HepG2 (cell line): ENCODE measurements around the gene CTIF. TPM values are rescaled to one million over a fixed set of nuclear protein-coding genes. Genes with fewer than 3 reads are reported as not detected.

Source experiments
- ETS1 ChIP-seq: sonication (generic); formaldehyde crosslinking; IDR thresholded peaks from 2 replicates; pipeline ENCODE4 v1.4.0; 2020; ENCODE audit warnings: missing genetic modification reagents
- FOSL2 ChIP-seq: sonication (generic); formaldehyde crosslinking; IDR thresholded peaks from 2 replicates; pipeline ENCODE4 v1.4.0; 2020; ENCODE audit warnings: missing genetic modification reagents
- FOXP1 ChIP-seq, 2 experiments: fragments of 450-650 bp in 1 of 2; IDR thresholded peaks; 2 replicates each; pipeline ENCODE4 v1.6.1; 2017 to 2018; ENCODE audit warnings: antibody characterized with exemption in 1 of 2
- SALL1 ChIP-seq: sonication (generic); formaldehyde crosslinking; IDR thresholded peaks from 2 replicates; pipeline ENCODE4 v1.8.0; 2022; ENCODE audit warnings: mild to moderate bottlenecking, missing genetic modification reagents
- SIX1 ChIP-seq: sonication (generic); formaldehyde crosslinking; IDR thresholded peaks from 2 replicates; pipeline ENCODE4 v1.4.0; 2020; ENCODE audit warnings: missing genetic modification reagents, borderline replicate concordance
- SOX13 ChIP-seq, 3 experiments: fragments of 450-650 bp in 1 of 3; sonication (generic) in 1 of 3; formaldehyde crosslinking in 1 of 3; IDR thresholded peaks in 2 of 3; conservative IDR thresholded peaks in 1 of 3; 2 replicates each; pipeline versions ENCODE4 v1.5.0 to v1.6.1; 2016 to 2020; ENCODE audit warnings: antibody characterized with exemption in 1 of 3, mild to moderate bottlenecking in 1 of 3, missing compliant biosample characterization in 1 of 3, missing genetic modification reagents in 1 of 3, moderate library complexity in 1 of 3
- YEATS2 ChIP-seq: sonication (generic); formaldehyde crosslinking; IDR thresholded peaks from 2 replicates; pipeline ENCODE4 v1.4.0; 2020; ENCODE audit warnings: missing genetic modification reagents, borderline replicate concordance
- ZBTB38 ChIP-seq: sonication (generic); formaldehyde crosslinking; IDR thresholded peaks from 2 replicates; pipeline ENCODE4 v1.5.1; 2020; ENCODE audit warnings: mild to moderate bottlenecking, missing genetic modification reagents
- ZMYM4 ChIP-seq: sonication (generic); formaldehyde crosslinking; IDR thresholded peaks from 2 replicates; pipeline ENCODE4 v1.8.1; 2023; ENCODE audit warnings: mild to moderate bottlenecking, missing genetic modification reagents
- ZNF282 ChIP-seq: fragments of 450-650 bp; IDR thresholded peaks from 2 replicates; pipeline ENCODE4 v1.6.1; 2018; ENCODE audit not compliant: partially characterized antibody
- ZNF331 ChIP-seq: sonication (generic); formaldehyde crosslinking; IDR thresholded peaks from 2 replicates; pipeline ENCODE4 v1.4.0; 2020; ENCODE audit warnings: missing genetic modification reagents
- ZNF431 ChIP-seq: sonication (generic); formaldehyde crosslinking; IDR thresholded peaks from 2 replicates; pipeline ENCODE4 v1.9.0; 2022; ENCODE audit warnings: missing genetic modification reagents, low read depth, mild to moderate bottlenecking, borderline replicate concordance
- ZNF567 ChIP-seq: sonication (generic); formaldehyde crosslinking; IDR thresholded peaks from 2 replicates; pipeline ENCODE4 v1.8.1; 2023; ENCODE audit warnings: mild to moderate bottlenecking, missing genetic modification reagents, borderline replicate concordance
- ZNF780A ChIP-seq: sonication (generic); formaldehyde crosslinking; IDR thresholded peaks from 2 replicates; pipeline ENCODE4 v1.8.0; 2022; ENCODE audit warnings: mild to moderate bottlenecking, missing genetic modification reagents, moderate library complexity
- ZSCAN22 ChIP-seq: sonication (generic); formaldehyde crosslinking; IDR thresholded peaks from 2 replicates; pipeline ENCODE4 v1.4.0; 2020; ENCODE audit warnings: mild to moderate bottlenecking, missing genetic modification reagents
- ZSCAN29 ChIP-seq: sonication (generic); formaldehyde crosslinking; conservative IDR thresholded peaks from 2 replicates; pipeline ENCODE4 v1.4.0; 2020; ENCODE audit warnings: mild to moderate bottlenecking, missing genetic modification reagents
- polyA plus RNA-seq, 8 experiments: library from polyadenylated mRNA; depleted of rRNA in 3 of 8; stranded (reverse) in 7 of 8; unstranded in 1 of 8; fragments of >200 nt; fragmentation: Illumina TruSeq in 4 of 8; extraction: Trizol in 4 of 8; gene quantifications; 2 replicates each; pipeline versions ENCODE4 v1.2.1 to v1.2.3, GENCODE V29; 2011 to 2016; ENCODE audit warnings: low read depth in 4 of 8, missing spikeins in 1 of 8, mixed read lengths in 1 of 8; ENCODE audit not compliant: insufficient read depth in 1 of 8
- total RNA-seq, 5 experiments: library from RNA; depleted of rRNA; stranded (reverse); fragments of >200 nt; fragmentation: Illumina TruSeq; extraction: Trizol; gene quantifications; 2 replicates each; pipeline ENCODE4 v1.2.3, GENCODE V29; 2016; ENCODE audit warnings: low read depth in 1 of 5
- TF ChIP-seq, protein P1 (sequence below), 2 experiments: fragments of 450-650 bp in 1 of 2; sonication (generic) in 1 of 2; formaldehyde crosslinking; IDR thresholded peaks; 2 replicates each; pipeline versions ENCODE4 v1.5.0 to v1.8.0; 2020 to 2022; ENCODE audit warnings: mild to moderate bottlenecking in 1 of 2, missing genetic modification reagents in 1 of 2
- TF ChIP-seq, protein P2 (sequence below): sonication (generic); formaldehyde crosslinking; conservative IDR thresholded peaks from 2 replicates; pipeline ENCODE4 v1.4.0; 2020; ENCODE audit warnings: mild to moderate bottlenecking, missing genetic modification reagents, moderate library complexity
- TF ChIP-seq, protein P3 (sequence below): IDR thresholded peaks from 2 replicates; pipeline ENCODE4 v1.6.1; 2012; ENCODE audit warnings: inconsistent platforms

The CTIF gene
- total and polyA plus RNA-seq, 2 of the 13 experiments (the other 11 are each of a cell fraction or from before 2014, with no cell fraction given): 18.2 to 28.0 TPM

GRCh38 chr18:48632676-48633257, 93.9 kb downstream of the CTIF start (continued):
- TF ChIP-seq ETS1 (CRISPR knock-in tag) (no peak), ZNF780A (no peak), ZSCAN29 (CRISPR knock-in tag) (0 out of 2 replicates have a peak, but pooled peaks have one; percentile 24), ZBTB38 (CRISPR knock-in tag) (peak; percentile 59; the same call in 1 of the 2 replicates), ZMYM4 (CRISPR knock-in tag) (peak; percentile 67), ZNF431 (CRISPR knock-in tag) (peak; percentile 98), ZNF567 (CRISPR knock-in tag) (no peak), FOXP1 (IDR thresholded peaks at IDR 0.05) (no peak), FOXP1 (CRISPR knock-in tag; IDR thresholded peaks at IDR 0.05) (peak; percentile 32; the same call in 1 of the 2 replicates), SIX1 (CRISPR knock-in tag) (peak; percentile 52; the same call in 1 of the 2 replicates), SOX13 (IDR thresholded peaks at IDR 0.05) (no peak), SOX13 (CRISPR knock-in tag; conservative IDR thresholded peaks at IDR 0.05 in 1 of 2, IDR thresholded peaks at IDR 0.05 in 1 of 2) (peak in 1 of 2 experiments; percentile 66; a peak in 2 of 4 replicates), FOSL2 (CRISPR knock-in tag) (peak; percentile 58; the same call in 1 of the 2 replicates), ZNF331 (CRISPR knock-in tag) (peak; percentile 66; the same call in 1 of the 2 replicates), ZNF282 (no peak), YEATS2 (CRISPR knock-in tag) (no peak), SALL1 (CRISPR knock-in tag) (peak; percentile 88), ZSCAN22 (CRISPR knock-in tag) (0 out of 2 replicates have a peak, but pooled peaks have one; percentile 29)
- TF ChIP-seq, protein P1, sequence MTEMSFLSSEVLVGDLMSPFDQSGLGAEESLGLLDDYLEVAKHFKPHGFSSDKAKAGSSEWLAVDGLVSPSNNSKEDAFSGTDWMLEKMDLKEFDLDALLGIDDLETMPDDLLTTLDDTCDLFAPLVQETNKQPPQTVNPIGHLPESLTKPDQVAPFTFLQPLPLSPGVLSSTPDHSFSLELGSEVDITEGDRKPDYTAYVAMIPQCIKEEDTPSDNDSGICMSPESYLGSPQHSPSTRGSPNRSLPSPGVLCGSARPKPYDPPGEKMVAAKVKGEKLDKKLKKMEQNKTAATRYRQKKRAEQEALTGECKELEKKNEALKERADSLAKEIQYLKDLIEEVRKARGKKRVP (CRISPR knock-in tag; IDR thresholded peaks at IDR 0.05): no peak
- TF ChIP-seq, protein P2, sequence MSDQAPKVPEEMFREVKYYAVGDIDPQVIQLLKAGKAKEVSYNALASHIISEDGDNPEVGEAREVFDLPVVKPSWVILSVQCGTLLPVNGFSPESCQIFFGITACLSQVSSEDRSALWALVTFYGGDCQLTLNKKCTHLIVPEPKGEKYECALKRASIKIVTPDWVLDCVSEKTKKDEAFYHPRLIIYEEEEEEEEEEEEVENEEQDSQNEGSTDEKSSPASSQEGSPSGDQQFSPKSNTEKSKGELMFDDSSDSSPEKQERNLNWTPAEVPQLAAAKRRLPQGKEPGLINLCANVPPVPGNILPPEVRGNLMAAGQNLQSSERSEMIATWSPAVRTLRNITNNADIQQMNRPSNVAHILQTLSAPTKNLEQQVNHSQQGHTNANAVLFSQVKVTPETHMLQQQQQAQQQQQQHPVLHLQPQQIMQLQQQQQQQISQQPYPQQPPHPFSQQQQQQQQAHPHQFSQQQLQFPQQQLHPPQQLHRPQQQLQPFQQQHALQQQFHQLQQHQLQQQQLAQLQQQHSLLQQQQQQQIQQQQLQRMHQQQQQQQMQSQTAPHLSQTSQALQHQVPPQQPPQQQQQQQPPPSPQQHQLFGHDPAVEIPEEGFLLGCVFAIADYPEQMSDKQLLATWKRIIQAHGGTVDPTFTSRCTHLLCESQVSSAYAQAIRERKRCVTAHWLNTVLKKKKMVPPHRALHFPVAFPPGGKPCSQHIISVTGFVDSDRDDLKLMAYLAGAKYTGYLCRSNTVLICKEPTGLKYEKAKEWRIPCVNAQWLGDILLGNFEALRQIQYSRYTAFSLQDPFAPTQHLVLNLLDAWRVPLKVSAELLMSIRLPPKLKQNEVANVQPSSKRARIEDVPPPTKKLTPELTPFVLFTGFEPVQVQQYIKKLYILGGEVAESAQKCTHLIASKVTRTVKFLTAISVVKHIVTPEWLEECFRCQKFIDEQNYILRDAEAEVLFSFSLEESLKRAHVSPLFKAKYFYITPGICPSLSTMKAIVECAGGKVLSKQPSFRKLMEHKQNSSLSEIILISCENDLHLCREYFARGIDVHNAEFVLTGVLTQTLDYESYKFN (CRISPR knock-in tag): peak; percentile 79
- TF ChIP-seq, protein P3, sequence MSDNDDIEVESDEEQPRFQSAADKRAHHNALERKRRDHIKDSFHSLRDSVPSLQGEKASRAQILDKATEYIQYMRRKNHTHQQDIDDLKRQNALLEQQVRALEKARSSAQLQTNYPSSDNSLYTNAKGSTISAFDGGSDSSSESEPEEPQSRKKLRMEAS: 0 out of 2 replicates have a peak, but pooled peaks have one; percentile 22
